ENCODE data around the gene DBP. TPM values are rescaled to one million over a fixed set of nuclear protein-coding genes. Genes with fewer than 3 reads are reported as not detected.
A peak's percentile ranks its signal among the peaks of the same experiment; 100 is the strongest.
"Not testable (repeated sequence)": the region's sequence is repeated elsewhere in the genome, so short reads cannot be mapped to it uniquely, and the experiment has no call there.

The DBP gene
- total RNA-seq (2014; rRNA removed; shearing (Covaris generic)) = 19.4 and 27.9 TPM in 2 replicates

DNA sequence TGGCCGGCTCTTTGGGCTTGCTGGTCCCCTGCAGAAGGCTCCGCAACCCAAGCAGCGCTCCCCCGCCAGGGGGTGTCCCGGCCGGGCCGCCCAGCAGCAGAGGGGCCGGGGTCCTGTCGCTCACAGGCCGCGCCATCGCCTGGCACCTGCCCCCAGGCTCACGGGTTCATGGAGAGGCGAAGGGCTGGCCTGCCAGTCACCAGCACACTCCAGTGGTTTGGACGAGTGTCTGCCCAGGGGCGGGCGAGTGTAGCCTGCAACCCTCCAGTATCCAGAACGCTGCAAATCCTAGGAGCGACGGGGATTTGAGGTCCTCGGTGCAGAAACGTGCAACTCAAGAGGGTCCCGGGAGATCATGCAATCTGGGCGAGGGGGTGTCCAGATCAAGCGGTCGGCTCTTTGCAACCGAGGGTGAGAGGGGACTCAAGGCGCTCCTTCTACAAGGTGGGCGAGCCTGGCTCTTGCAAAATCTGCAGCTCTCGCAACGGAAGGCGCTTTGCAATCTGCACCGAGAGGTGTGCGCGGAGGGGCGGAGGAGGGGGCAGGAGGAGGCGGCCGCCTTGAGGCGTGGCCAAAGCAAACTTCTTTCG is at the start of gene DBP:
TSS of gene DBP (minus strand) at position 521 of the 590 bp plus-strand sequence. CDS start at position 136, 385 bp downstream.
- DNase-seq (ENCODE audit: low spot score) = peak; percentile 77

- not testable (repeated sequence) for DNase-seq (ENCODE audit: low spot score)
These were observed 49.5 kb upstream of the DBP start for GRCh38 chr19:48686637-48687036.

DNA sequence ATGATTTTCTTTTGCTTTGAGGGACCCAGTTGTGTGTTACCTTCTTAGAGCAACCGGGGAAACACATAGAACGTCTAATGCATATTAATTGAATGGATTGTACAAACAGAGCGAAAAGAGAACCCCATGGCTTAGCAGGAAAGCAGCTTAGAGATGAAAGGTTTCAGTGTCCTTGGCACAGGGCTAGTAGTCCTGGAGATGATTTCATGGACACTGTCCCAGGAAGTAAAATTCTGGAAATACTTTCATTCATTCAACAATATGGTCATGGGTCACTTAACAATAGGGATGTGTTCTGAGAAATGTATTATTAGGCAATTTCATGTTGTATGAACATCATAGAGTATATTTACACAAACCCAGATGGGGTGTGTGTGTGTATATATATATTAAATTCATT is 48.9 kb upstream of the DBP start:
- DNase-seq (ENCODE audit: low spot score) = no peak

DNA sequence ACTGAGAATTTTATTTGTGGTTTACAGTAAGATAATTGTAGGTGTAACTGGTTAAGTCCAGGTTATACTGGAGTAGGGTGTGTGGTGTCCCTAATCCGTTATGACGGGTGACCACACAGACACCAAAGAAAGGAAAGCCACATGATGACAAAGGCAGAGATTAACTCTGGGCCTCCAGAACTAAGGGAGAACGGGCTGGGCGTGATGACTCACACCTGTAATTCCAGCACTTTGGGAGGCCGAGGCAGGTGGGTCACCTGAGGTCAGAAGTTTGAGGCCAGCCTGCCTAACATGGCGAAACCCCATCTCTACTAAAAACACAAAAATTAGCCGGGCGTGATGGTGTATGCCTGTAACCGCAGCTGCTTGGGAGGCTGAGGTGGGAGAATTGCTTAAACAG is 48.4 kb upstream of the DBP start:
- peak; percentile 33 for DNase-seq (ENCODE audit: low spot score)

DNA sequence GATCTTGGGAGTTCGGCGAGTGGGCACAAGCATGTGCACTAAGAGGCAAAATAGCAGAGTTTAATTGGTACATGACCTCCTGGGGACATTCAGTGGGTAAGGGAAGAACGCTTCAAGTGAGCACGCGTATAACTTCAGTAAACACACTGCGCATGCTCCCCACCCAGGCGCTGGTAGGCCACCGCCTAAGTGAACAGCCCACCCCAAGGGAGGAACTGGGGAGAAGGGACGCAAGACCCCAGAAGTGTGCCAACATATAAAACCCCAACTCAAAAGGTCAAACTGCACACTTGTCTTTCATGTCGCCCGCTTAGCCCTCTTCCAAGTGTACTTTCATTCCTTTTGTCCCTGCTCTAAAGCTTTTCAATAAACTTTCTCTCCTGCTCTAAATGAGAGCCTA is 46.2 kb upstream of the DBP start:
- DNase-seq (ENCODE audit: low spot score) = no peak

GRCh38 chr19:48681127-48681470 is 43.9 kb upstream of the DBP start:
- no peak for DNase-seq (ENCODE audit: low spot score)

GRCh38 chr19:48680436-48681126 is 43.4 kb upstream of the DBP start:
- DNase-seq (ENCODE audit: low spot score) = no peak

- DNase-seq (ENCODE audit: low spot score) = not testable (repeated sequence)
These were observed 42.8 kb upstream of the DBP start for GRCh38 chr19:48680006-48680405.

DNA sequence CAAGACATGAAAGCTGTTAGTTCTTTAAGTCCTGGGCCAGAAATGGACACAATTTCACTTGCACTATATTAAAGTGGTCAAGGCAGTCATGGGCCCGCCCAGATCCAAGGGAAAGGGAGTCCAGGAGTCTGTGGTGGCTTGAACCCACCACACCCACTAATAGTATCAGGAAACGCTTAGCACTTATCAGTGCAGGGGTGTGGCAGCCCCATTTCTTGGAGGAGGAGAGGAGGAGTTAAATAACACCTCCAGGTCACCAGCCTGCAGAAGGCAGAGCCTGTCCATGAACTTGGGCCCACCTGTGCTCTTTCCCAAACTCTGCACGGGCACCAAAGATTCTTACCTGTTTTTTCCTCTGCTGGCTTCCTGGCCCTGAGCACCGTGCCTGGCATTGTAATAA is 41.0 kb upstream of the DBP start:
- no peak for DNase-seq (ENCODE audit: low spot score)

DNA sequence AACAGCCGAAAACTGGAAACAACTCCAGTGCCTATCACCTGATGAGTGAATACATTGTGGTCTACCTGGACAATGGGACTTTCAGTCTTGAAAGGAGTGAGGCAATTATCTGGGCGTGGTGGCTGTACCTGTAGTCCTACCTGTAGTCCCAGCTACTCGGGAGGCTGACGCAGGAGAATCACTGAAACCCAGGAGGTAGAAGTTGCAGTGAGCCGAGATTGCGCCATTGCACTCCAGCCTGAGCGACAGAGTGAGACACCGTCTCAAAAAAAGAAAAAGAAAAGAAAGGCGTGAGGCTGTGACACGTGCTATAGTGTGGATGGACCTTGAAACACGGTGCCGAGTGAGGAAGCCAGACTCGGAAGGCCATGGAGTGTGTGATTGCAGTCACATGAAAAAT is 39.7 kb upstream of the DBP start:
- no peak for DNase-seq (ENCODE audit: low spot score)

GRCh38 chr19:48676487-48676886 is 39.3 kb upstream of the DBP start:
- no peak for DNase-seq (ENCODE audit: low spot score)

DNA sequence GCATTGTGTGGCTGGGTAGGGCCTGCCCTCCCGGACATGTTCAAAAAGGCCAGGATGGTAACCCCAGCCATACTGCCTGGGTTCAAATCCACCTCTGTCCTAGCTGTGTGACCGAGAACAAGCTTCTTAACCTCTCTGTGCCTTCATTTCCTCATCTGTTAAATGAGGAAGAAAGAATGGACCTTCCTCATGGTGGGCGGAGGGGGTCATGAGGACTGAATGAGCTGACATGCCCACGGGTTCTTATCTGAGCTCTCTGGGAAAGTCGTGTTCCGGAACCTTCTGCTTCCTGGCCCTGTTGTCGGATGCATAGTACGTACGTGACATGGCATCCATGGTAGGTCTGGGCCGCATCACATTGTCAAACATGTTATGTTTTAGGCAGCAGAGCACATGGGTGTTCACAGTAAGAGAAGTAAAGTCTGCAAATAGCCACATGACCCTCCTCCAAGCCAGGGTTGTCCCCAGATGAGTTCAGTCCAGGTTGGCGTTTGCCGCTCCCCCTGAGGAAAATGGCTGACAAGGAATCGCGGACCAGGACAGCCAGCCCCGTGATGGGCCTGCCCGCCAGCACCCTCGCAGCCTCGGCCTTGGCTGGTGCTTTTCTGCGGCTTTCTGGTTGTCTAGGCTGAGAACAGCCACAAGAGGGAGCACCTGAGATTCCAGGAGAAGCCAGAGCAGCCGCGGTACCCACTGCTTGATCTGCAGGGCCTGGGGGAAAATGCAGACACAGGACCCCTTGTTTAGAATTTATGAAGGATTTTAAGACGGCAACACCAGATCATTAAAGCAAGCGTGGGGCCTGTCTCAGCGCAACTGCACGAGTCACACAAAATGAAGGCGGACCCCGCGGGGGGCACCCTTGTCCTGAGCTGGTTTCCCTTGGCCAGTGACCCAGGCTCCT is 38.0 kb upstream of the DBP start:
- DNase-seq (ENCODE audit: low spot score) = peak; percentile 95

GRCh38 chr19:48674216-48674809 is 37.1 kb upstream of the DBP start:
- no peak for DNase-seq (ENCODE audit: low spot score)

- no peak for DNase-seq (ENCODE audit: low spot score)
These were observed 36.4 kb upstream of the DBP start for GRCh38 chr19:48673436-48674100.

- DNase-seq (ENCODE audit: low spot score) = no peak
These were observed 35.8 kb upstream of the DBP start, which contains the start of gene NTN5 for GRCh38 chr19:48672994-48673393. NTN5 (minus strand) TSS chr19:48673017; CDS start chr19:48670986, 2,031 bp downstream.

- no peak for DNase-seq (ENCODE audit: low spot score)
These were observed 34.3 kb upstream of the DBP start for GRCh38 chr19:48671446-48671995.

- DNase-seq (ENCODE audit: low spot score) = no peak
These were observed 33.7 kb upstream of the DBP start for GRCh38 chr19:48670699-48671445.

DNA sequence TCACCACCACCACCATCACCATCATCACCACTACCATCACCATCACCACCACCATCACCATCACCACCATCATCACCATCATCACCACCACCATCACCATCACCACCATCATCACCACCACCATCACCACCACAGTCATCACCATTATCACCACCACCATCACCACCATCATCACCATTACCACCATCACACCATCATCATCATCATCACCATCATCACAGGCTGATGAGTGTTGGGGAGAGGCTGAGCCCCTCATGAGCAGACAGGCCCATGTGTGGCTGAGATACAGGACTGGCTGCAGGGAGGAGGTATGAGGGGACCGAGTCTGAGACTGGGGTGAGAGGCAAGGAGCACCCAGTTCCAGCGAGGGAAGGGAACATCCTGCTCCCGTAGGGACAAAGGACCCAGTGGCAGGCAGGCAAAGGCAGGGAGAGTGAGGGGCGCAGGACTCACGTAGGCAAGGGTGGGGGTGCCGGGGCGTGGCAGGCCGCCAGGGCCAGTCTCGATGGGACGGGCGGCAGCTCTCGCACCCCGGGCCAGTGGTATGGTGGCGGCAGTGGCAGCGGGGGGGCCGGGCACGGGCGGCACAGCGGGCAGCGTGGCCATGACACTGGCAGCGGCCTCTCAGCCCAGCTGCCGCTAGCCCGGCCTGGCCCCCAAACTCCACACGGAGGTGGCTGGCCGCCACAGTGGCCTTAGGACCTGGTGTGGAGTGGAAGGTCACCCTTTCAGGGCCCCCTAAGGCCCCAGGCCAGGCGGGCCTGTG is 32.9 kb upstream of the DBP start:
- no peak for DNase-seq (ENCODE audit: low spot score)

- no peak for DNase-seq (ENCODE audit: low spot score)
These were observed 31.6 kb upstream of the DBP start for GRCh38 chr19:48668761-48669160.

DNA sequence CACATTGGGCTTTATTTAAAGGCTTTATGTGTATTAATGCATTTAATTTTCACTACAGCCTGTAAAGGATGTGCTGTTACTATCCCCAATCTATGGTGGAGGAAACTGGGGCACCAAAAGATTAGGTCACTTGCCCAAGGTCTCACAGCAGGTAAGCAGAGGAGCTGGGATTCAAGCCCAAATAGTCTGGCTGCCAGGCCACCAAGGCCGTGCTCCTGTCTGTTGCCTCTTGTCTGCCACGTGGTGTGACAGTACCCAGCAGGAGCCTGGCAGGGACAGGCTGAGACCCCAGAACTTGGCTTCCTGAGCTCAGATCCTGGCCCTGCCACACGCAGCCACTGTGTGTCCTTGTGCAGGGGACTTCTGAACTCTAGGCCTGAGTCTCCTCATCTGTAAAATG is 31.2 kb upstream of the DBP start:
- no peak for DNase-seq (ENCODE audit: low spot score)

Measured in HT-29 (cell line).